GM21367 (cell line): ENCODE results near the gene ST6GALNAC5.

ENCODE experiments used
- ATAC-seq: cut with Tn5 transposase; IDR thresholded peaks from one replicate; pipeline ENCODE4 v1.9.1; 2021; ENCODE audit not compliant: unreplicated experiment

ST6GALNAC5 gene

DNA sequence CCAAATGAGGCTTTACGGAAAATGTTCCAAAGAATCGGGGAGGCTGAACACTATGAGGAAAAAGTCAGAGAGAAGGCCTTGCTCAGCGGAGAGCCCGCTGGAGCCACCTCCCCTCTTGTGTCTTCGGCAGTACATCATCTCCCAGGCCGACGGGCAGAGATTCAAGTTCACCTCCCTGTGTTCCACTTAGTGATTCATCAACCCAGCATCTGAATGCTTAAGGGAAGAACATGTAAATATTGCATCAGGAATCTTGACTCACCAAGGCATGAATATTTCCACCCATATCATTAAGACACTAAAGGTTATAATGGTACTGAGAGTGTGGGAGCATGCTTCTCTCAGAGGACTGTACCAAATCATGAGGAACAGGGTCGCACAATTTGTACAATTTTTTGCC, 172.5 kb downstream of the ST6GALNAC5 start:
- no peak for ATAC-seq

GRCh38 chr1:77040826-77041225, 173.5 kb downstream of the ST6GALNAC5 start:
- ATAC-seq: no peak

DNA sequence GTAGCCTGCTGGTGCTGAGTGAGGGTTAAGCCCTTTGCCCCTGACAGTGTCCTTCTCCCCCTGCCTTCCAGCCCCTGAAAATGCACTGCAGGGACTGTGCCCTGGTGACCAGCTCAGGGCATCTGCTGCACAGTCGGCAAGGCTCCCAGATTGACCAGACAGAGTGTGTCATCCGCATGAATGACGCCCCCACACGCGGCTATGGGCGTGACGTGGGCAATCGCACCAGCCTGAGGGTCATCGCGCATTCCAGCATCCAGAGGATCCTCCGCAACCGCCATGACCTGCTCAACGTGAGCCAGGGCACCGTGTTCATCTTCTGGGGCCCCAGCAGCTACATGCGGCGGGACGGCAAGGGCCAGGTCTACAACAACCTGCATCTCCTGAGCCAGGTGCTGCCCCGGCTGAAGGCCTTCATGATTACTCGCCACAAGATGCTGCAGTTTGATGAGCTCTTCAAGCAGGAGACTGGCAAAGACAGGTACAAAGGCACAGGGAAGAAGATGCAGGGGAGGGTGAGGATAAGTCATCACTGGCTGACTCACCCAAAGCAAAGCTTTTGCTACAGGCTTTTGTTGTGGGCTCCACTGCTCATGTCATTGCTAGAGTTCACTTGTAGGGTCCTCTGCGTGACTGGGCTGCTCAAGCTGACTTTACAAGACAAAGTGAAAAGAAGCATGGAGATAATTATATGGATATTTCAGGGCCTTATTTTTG, 177.0 kb downstream of the ST6GALNAC5 start:
- no peak for ATAC-seq

- ATAC-seq: no peak
These were observed 180.3 kb downstream of the ST6GALNAC5 start for GRCh38 chr1:77047575-77047974.

DNA sequence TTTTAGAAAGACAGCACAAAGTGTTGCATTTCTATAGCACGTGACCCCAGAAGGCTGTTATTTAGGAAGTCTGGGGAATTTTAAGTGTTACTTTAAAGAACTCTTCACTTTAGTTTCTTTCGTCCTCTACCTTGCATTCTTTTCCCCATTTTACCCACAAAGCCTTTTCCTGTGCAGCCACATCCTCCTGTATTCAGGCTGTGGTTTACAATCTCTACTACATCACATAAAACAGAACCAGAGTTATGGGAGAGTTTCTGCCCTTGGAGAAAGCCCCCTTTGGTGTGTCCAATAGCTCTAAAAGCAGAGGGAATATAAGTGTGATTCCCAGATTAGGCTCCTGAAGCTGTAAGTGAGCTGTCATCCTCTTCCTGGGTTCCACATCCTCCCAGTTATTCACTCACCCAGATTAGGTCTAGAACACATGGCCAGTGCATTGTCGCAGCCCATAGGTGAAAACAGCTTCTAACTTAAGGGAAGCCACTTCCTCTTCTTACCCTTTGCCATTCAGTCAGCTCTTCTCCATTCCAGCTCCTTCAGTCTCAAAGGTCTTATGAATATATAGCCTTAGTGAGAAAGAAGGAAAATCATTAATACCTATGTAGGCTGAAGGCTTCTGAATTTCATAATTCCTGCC, 180.8 kb downstream of the ST6GALNAC5 start:
- ATAC-seq: no peak

DNA sequence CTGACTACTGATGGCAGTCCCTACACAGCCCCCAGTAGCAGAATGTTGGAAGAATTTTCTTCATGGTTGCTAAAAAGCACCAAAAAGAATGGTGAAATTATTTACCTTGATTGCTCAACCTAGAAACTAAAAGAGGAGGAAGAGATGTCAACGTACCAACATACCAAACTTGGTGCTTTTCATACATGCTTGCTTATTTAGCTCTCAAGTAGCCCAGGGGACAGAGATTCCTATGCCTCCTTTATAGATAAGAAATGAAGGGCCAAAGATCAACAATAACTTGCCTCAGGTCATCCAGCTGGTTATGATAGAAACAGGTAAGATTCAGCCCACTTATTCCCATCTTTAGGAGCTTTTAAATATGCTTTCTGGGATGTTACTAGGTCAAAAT, 181.3 kb downstream of the ST6GALNAC5 start:
- no peak for ATAC-seq

- no peak for ATAC-seq
These were observed 184.1 kb downstream of the ST6GALNAC5 start for GRCh38 chr1:77051425-77051824.

DNA sequence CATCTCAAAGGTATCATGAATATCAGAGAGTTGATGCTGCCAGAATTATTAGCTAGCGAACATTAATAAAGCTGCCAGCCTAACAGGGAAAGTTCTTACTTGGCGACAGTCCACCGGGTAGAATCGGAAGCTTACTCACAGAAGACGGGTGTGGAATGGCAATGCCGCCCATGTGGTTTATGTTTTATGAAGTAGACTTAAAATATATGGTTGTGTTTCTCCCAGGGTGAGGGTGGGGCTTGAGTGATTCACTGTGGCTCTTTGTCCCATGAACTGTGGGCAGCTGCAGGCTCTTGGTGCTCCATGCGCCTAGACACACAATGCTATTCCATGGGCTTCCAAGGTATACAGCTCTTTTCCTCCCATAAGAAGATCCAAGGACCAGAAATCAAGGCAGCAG, 189.2 kb downstream of the ST6GALNAC5 start:
- ATAC-seq: no peak

GRCh38 chr1:77057994-77058585, 190.8 kb downstream of the ST6GALNAC5 start:
- no peak for ATAC-seq

DNA sequence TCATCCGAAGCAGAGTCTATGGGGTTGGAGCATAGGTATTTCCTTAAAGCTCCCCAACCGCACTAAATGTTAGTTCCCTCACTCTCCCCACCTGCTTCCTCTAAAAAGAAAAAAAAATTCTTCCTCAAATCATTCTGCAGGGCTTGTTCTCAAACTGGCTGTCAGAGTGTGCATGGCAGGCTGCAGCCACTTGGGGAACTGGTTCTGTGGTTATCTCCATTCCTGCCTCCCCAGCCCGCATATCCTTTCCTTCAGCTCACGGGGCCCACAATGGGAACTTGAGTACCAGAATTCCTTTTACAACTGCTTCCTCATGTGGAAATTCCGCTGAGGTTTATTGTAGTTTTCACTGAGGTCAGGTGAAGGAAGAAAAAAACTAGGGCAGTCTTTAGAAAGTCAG, 192.7 kb downstream of the ST6GALNAC5 start:
- no peak for ATAC-seq

DNA sequence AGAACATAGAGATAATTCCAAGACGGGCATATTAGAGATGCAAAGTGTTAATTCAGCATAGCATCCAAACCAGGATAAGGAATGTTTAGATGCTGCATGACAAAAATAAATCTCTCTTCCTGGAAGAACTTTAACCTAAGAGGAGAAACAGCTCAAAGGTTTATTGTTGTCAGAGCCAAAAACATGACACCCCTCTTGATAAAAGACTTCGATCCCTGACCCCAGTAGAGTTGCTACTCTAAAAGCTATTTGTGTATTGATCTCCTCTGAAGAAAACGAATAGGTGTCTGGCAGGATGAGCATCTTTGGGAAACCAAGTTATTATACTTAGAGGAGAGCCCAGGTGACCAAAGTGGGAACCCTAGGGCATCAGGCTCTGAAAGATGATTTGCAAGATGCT, 193.9 kb downstream of the ST6GALNAC5 start:
- no peak for ATAC-seq

- no peak for ATAC-seq
These were observed 195.8 kb downstream of the ST6GALNAC5 start for GRCh38 chr1:77063118-77063517.

DNA sequence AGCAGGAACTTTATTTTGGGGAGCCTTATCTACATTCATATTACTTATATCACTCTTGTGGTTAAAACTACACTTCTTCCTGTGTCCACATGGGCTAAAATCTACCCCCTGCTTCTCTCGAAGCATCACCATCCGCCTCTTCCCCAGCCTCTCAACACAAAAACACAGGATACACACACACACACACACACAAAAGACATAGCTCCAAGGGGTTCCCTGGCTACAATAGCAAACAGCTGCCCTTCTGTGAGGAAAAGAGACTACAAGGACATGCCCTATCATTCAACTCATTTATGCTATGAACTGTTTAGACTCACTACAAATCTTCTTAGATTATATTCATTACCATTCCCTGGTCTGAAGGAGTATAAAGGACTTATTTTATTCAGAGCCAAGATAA, 197.0 kb downstream of the ST6GALNAC5 start:
- no peak for ATAC-seq

- ATAC-seq: no peak
These were observed 198.5 kb downstream of the ST6GALNAC5 start for GRCh38 chr1:77065693-77066342.

DNA sequence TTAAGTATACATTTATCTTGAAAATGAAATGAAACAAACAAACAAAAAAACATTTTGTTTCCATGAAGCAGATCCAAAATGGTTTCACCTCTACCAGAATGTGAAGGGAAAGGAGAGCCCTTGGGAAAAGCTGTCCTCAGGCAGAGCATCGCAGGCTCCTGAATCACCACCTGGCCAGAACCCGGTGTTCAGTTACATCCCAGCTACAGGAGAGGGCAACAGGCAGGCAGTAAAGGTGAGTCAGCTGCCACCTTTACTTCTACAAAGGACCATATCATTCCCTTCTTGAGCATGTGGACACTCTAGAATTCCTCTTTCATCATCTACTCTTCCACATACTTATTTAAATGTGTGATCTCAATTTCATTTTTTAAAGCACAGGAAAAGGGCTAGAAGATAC, 200.7 kb downstream of the ST6GALNAC5 start:
- ATAC-seq: no peak

- ATAC-seq: no peak
These were observed 209.5 kb downstream of the ST6GALNAC5 start for GRCh38 chr1:77076759-77077158.

GRCh38 chr1:77081834-77082233, 214.6 kb downstream of the ST6GALNAC5 start:
- ATAC-seq: no peak

GRCh38 chr1:77084457-77084856, 217.2 kb downstream of the ST6GALNAC5 start:
- no peak for ATAC-seq

- no peak for ATAC-seq
These were observed 217.8 kb downstream of the ST6GALNAC5 start for GRCh38 chr1:77085109-77085508.

- ATAC-seq: no peak
These were observed 222.5 kb downstream of the ST6GALNAC5 start for GRCh38 chr1:77089756-77090155.

- no peak for ATAC-seq
These were observed 228.0 kb downstream of the ST6GALNAC5 start for GRCh38 chr1:77095236-77095635.
